ENCODE measurements around the gene HGFAC.

- TF ChIP-seq EZH2 (IDR thresholded peaks at IDR 0.05) = no peak
- no peak for TF ChIP-seq POLR2AphosphoS5 (IDR thresholded peaks at IDR 0.05; ENCODE audit: borderline replicate concordance, low read depth, low read length)
These were observed 45.2 kb upstream of the HGFAC start for GRCh38 chr4:3396600-3396999.

Measured in SK-N-MC (cell line).